Cerebellar cortex (tissue), 1 donor: Measurements from ENCODE around the gene NR1H4.
"Not testable (repeated sequence)": the region's sequence is repeated elsewhere in the genome, so short reads cannot be mapped to it uniquely, and the experiment has no call there.

Experiments used
- DNase-seq: peaks from one replicate; pipeline ENCODE4 v3.0.0-alpha.2; 2015; ENCODE audit warnings: low spot score

NR1H4 gene

DNA sequence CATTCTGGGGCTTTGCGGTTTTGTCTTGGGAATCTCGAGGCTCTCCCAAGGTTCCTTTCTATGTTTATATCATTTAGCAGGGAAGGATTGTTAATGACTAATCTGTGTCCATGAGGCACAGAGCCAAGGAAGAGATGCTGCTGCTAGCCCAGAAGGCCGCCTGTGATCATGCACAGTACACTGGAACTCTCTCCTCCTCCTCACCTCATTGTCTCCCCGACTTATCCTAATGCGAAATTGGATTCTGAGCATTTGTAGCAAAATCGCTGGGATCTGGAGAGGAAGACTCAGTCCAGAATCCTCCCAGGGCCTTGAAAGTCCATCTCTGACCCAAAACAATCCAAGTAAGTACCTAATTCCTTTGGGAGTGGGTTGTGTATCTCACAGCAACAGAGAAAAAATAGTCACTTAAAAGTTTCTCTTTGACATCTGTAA is at the start of gene NR1H4:
TSS of gene NR1H4 (plus strand) at position 151 of the 435 bp plus-strand sequence. CDS start 19,458 bp downstream, outside the sequence.
- no peak for DNase-seq

DNA sequence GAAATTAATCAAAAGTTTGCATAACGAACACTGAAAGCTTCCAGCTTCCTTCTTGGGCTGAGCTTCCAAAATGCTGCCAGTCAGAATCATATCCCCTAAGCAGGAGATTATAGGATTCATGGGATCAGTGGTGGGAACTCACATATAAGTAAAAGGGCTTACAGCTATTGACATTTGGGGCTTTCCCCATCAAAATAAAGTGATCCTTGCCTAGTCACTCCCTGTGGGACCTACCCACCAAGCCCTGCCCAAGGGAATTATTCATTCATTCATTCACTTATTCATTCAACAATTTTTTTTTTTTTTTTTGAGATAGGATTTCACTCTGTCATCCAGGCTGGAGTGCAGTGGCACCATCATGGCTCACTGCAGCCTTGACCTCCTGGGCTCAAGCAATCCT is 47.5 kb upstream of the NR1H4 start:
- DNase-seq, result no peak

GRCh38 chr12:100427078-100427477 is 46.6 kb upstream of the NR1H4 start:
- no peak for DNase-seq

DNA sequence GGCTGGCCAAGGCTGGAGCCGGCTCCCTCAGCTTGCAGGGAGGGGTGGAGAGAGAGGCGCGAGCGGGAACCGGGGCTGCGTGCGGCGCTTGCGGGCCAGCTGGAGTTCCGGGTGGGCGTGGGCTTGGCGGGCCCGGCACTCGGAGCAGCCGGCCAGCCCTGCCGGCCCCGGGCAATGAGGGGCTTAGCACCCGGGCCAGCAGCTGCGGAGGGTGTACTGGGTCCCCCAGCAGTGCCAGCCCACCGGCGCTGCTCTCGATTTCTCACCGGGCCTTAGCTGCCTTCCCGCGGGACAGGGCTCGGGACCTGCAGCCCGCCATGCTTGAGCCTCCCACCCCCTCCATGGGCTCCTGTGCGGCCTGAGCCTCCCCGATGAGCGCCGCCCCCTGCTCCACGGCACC is 43.4 kb upstream of the NR1H4 start:
- DNase-seq, result not testable (repeated sequence)

DNA sequence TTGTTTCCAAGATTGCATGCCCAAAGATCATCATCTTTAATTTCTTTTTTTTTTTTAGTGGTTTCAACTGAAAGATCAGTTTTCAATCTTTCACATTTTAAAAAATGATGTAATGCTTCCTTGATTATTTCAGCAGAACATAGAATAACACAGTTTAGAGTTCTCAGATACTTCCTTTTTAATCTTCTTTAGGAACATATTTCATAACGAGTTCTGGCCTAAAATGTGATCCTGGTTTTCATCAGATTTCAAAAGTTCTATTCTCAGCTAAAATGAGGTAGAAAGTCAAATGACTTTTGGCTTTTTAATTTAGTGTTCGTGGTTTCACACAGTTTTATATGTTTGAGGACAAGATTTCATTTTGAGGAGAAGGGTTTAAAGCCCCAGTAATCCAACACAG is 40.0 kb upstream of the NR1H4 start:
- no peak for DNase-seq

DNA sequence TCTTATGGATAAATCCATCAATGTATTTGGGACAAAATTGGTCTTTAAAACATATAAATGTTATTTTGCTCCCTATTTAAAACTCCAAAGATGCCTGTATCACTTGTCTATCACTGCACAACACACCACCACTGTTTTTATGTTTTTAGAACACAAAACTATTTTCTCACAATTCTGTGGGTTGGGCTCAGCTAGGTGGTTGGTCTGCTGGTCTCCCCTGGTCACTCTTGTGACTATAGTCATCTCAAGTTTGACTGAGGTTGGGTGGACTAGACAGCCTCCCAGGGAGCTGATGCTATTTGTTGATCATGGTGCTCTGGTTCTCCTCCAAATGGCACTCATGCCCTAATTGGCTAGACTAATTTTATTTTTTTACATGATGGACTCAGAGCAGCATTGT is 39.5 kb upstream of the NR1H4 start:
- no peak for DNase-seq

- no peak for DNase-seq
These were observed 37.7 kb upstream of the NR1H4 start for GRCh38 chr12:100435957-100436356.

DNA sequence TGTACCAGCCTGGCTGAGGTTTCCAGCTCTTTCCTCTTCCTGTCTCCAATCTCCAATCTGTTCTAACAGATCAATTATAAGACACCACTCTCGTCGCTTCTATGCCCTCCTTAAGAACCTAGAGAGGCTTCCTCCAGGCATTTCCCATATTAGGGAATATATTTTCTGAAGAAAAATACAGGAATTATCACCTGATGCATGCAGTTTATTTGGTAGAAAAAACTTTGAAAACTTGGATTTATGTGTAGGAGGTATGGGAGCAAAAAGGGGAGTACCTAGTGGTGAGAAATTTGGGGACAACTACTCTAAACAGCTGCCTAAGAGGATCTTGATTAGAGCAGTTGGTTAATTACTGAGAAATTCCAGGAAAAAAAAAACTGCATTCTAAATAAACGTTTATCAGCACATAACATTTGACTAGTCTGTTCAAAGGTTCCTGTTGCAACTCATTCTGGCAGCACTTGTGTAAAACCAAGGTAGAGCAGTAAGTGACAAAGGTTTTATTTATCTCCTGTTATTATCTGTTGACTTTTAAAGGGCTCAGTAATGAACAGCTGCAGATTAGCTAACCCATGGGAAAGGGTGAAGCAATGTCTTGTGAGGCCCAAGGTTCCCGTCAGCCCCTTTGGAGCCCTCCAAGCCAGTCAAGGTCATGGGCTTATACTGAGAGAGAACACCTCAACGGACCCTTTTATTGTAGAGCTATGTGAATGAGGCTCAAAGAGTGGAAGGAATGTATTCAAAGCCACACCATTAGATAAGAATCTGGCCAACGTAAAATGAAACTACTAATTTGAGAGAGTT is 36.4 kb upstream of the NR1H4 start:
- DNase-seq, result no peak

DNA sequence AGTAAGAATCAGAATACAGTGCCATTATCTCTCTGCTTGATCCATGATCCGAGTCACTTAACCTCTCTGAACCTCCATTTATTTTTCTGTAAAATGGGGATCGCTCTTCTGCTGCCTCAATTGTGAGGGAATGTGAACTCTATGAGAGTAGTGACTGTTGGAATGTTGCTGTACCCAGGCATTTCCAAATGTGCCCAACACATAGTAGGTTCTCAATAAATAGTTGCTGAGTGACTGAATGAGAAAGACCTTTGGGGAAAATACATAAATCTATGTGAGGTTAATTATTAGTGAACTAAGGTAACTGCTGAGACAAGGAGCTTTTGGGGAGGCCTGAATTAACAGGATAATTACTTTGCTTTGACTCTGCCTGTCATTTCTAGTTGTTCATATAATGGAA is 33.9 kb upstream of the NR1H4 start:
- no peak for DNase-seq

DNA sequence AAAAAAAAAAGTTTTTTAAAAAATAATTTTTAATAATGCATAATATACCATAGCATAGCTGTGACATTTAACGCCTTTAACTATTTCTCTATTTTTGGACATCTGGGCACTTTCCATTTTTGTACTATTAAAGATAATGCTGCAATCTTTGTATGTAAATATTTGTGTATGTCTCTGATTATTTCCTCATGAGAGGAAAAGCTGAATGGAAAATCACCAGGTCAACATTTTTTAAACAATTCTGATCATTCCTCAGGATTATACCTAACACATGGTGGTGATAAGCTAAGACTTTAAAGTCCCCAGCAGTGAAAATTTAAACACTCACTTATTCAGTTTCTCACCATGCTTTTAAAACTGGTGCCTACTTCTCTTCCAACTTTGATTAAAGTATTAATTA is 31.3 kb upstream of the NR1H4 start:
- no peak for DNase-seq

DNA sequence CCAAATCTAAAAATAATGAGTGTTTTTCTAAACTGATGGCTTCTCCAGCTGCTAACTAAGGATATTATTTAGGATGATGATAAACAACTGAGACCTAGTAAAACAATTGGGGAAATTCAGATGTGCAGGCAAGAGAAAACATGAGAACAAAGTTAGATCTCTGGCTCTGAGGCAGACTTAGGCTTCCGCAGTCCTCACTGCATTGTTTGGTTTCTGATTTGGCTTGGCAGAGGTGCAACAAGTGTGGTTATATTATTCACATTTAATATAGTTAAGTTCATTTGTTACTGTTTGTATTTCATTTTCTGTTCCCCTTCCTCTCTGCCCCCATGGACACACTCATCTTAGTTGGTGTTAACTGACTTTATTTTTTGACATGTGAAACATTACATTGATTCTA is 30.2 kb upstream of the NR1H4 start:
- no peak for DNase-seq

DNA sequence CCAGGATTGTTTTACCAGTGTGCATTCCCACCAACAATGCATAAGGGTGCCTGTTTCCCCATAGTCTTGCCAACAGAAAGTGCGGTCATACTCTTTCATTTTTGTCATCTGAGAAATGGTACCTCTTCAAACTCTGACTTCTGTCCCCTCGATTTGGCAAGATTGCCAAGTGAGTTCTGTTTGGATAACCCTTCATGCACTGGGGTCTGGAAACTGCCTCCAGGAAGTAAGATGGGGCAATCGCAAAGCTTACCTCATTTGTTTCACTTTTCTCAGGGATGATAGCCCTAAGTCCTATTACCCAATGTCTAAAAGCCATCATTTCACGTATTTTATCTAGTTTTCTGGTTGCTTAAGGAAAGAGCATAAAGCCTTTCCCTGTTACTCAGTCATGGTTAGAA is 28.6 kb upstream of the NR1H4 start:
- no peak for DNase-seq

DNA sequence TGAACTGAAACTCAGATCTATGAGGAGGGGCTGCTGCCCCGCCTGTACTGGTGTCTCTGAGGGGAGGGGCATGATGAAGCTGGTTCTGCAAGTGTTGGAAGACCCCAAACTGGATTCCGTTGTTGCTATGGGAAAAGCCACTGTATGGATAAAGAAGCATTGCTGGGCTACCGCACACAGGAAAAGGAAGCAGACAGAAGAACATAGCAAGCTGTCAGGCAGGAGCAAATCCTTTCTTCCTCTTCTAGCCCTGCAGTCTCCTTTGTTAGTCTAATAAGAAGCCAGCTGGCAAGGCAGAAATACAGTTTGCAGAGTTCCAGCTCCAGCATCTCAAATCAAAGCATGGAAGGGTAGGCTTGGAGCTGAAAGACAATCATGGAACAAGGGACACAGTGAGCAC is 26.3 kb upstream of the NR1H4 start:
- DNase-seq, result no peak

DNA sequence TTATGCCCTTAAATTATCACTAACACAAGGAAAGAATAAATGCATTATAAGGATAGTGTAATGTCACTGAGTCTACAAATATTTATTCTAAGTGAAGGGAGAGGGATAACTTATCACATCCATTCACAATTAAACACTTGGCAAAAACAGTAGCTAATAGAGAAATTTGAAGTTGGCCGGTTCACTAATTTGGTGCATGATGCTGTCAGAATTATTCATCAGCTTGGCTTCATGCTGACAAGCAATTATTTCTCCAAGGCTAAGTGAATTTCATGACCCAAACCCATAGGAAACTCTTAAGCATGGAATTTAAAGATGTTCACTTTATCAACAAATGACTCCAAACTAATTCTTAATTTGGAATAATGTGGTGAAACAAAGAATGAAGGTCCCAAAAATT is 25.0 kb upstream of the NR1H4 start:
- DNase-seq, result no peak

DNA sequence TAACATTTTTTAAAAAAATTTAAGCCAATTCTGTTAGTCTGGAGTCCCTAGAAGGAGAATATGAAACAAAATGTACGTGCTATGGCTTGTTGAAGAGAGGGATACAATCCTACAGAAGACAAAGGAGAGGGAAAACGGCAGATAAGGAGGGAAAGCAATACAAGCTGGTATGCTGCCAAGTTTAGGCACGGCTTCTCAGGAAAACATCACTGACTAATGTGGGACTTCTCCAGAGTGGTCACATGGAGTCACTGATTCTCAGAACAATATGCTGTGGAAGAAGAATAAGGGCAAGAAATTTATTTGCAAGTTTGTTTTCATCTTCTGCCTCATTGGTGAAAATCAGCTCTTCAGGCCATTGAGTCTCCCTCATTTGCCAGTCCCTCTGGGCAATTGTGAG is 22.9 kb upstream of the NR1H4 start:
- no peak for DNase-seq

GRCh38 chr12:100453951-100454350 is 19.7 kb upstream of the NR1H4 start:
- no peak for DNase-seq

- DNase-seq, result no peak
These were observed 17.8 kb upstream of the NR1H4 start for GRCh38 chr12:100455896-100456295.

DNA sequence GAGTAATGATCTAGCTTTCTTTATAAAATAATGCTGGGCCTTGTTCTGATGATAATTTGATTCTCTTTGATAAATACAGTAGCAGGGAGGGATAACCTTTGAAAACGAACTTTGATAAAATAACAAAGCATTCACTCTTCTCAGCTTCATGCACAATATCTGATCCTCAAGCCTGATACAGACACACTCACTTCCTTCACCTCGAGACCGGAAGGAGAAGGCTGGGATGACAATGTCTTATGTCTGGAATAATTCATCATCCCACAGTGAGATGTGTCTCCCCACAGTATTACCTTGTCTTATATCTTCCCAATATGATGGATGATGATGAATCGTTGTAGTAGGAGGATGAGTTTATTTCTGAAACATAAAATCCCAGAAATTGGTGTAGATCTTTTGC is 15.5 kb upstream of the NR1H4 start:
- no peak for DNase-seq

GRCh38 chr12:100460702-100461101 is 13.0 kb upstream of the NR1H4 start:
- no peak for DNase-seq

DNA sequence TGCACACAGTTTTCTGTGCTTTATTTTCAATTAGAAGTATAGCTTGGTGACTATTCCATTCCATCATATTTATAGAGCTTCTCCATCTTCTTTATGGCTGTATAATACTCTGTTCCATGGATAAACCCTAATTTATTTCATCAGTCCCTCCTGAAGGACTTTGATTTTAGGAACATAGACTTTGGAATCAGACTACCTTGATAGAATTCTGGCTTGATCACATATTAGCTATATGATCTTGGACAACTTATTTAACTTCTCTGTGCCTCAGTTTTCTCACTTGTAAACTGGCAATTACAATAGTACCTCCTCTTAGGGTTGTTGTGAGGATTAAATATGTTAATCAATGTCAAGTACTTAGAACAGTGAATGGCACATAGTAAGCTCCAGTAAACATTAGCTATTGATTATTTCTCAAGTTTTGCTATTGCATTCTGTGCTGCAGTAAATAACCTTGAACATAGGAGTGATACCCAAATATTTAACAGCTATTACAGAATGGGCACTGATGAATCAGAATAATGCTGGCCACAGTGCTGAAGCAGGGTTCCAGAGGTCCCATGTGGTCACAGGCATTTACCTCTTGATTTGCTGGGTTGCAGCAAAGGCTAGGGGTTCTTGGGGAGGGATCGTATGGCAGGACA is 12.2 kb upstream of the NR1H4 start:
- no peak for DNase-seq

DNA sequence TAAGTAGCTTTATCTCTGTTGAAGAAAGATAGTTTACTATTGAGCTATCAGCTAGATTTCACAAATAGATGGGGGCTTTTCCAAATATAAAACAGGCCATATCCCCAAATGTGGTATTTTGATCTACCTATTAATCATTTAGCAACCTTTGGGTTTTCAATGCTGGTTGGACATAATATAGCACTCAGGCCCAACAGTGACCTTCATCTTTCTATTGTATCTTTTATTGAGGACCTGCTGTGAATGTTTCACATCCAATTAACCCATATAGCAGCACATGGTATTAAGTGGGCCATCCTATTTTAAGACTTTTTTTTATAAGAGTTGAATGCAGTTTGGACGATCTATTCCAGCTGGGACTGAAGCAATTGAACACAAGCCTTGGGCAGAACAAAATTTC is 10.0 kb upstream of the NR1H4 start:
- no peak for DNase-seq

DNA sequence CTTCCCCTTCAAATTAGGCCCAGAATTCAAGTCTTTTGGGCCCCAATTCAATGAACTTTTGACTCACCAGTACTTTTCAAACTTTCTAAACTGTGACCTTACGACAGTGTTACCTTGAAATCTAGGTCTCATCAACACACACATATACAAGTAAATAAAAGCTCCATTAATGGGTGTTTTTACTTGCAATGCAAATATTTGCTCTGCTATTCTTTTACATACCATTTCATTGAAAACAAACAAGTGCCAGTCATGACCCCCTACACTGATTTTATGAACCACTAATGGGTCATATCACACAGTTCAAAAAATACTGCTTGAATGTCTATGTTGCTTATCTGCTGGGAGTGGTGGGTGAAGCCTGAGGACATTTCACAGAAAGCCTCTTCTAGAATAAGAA is 9.1 kb upstream of the NR1H4 start:
- no peak for DNase-seq

GRCh38 chr12:100468126-100468525 is 5.5 kb upstream of the NR1H4 start:
- DNase-seq, result no peak

DNA sequence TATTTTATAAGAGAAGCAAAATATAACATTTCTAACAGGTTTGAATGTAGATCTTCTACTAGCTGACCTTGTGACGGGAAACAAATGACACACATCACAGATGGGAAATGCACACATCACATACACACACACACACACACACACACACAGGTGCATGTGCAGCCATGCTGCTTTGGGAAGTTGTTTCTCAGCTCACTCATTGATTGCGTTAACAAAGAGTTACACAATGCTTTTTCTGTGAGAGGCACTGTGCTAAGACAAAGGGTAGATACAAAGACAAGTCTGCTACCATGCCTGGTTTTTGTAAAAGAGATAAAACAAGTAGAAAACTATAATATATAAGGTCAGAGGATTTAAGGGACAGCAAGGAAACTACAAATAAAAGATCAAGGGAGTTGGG is 1.3 kb upstream of the NR1H4 start:
- DNase-seq, result no peak
